AG04450 (cell line): ENCODE data around the gene SLC6A19. TPM values are rescaled to one million over a fixed set of nuclear protein-coding genes. Genes with fewer than 3 reads are reported as not detected.

Experiments
- CTCF ChIA-PET: fragments of 300-600, 350-600 bp; formaldehyde crosslinking; extraction: SDS; loops from one replicate; lab custom pipeline; 2022; ENCODE audit warnings: antibody characterized with exemption, inconsistent platforms; lab: Charles Lee
- POLR2A ChIA-PET: fragments of 350-600 bp; formaldehyde crosslinking; extraction: SDS; loops from one replicate; lab custom pipeline; 2021; ENCODE audit warnings: antibody characterized with exemption, inconsistent platforms; lab: Yijun Ruan, JAX
- DNase-seq: peaks from one replicate; pipeline ENCODE4 v3.0.0-alpha.2; 2011; ENCODE audit warnings: low read depth, low spot score
- H3K27ac ChIP-seq: one replicate; pipeline ENCODE4 v1.5.1; 2012; ENCODE audit warnings: low read depth, low read length, control low read depth
- H3K27me3 ChIP-seq: one replicate; pipeline ENCODE4 v1.6.0; 2012; ENCODE audit warnings: low read length; ENCODE audit not compliant: control insufficient read depth, insufficient read depth
- H3K4me3 ChIP-seq: 2 replicates; pipeline ENCODE4 v1.5.1; 2011; ENCODE audit warnings: mild to moderate bottlenecking, low read depth, low read length, control low read depth
- H3K9me3 ChIP-seq: 2 replicates; pipeline ENCODE4 v1.5.1; 2012; ENCODE audit warnings: low read length; ENCODE audit not compliant: control insufficient read depth, insufficient read depth
- polyA plus RNA-seq: library from polyadenylated mRNA; depleted of rRNA; stranded (reverse); fragments of >200 nt; gene quantifications from 2 replicates; pipeline ENCODE4 v1.2.3, GENCODE V29; 2011
- TF ChIP-seq, protein P1 (sequence below): IDR thresholded peaks from 2 replicates; pipeline ENCODE4 v1.5.1; 2011; ENCODE audit warnings: low read depth, low read length, control low read depth, inconsistent platforms

SLC6A19 gene
- polyA plus RNA-seq, 1 experiment: not detected

DNA sequence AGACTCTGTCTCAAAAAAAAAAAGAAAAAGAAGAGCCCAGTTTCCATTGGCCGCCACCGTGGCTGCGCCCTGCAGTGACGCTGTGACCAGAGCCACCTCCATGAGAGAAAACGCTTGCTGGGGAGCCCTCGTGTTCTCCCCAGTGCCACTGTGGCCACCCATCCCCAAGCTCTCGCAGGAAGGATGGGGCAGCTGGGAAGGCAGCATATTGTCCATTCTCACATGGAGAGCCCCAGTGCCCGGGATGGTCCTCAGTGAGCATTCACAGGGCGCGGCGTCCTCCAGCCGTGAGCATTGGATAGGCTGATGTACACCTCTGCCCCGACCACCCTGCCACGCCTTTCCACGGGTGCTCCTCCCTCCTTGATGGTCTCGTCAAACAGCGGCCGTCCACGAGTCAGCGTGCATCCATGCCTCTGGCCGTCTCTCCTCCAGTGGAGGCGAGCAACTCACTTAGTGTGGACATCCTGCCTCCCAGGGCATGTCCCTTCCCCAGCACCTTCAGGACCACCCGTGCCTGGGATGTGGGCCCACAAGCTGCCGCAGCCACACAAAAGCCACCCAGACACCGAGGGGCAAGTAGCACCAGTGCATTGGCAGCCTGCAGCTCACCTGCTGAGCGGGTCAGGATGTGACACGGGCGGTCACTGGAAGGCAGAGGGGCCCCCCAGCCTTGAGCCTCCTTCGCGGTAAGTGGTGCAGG is 23.4 kb upstream of the SLC6A19 start:
- POLR2A ChIA-PET: no interaction called here
- Histone ChIP-seq H3K27ac (no peak overlapping the region), H3K9me3 (peaks cover 36% of the 10 kb centered on the region), H3K4me3 (no peak overlapping the region), H3K27me3 (no peaks in the 10 kb centered on the region)
- DNase-seq: no peak
- CTCF ChIA-PET: interaction anchor here (1.3 kb wide), 1 partner anchor 9 kb away, joined by 3 read pairs; no protein-coding TSS in a partner anchor
- TF ChIP-seq, protein P1, sequence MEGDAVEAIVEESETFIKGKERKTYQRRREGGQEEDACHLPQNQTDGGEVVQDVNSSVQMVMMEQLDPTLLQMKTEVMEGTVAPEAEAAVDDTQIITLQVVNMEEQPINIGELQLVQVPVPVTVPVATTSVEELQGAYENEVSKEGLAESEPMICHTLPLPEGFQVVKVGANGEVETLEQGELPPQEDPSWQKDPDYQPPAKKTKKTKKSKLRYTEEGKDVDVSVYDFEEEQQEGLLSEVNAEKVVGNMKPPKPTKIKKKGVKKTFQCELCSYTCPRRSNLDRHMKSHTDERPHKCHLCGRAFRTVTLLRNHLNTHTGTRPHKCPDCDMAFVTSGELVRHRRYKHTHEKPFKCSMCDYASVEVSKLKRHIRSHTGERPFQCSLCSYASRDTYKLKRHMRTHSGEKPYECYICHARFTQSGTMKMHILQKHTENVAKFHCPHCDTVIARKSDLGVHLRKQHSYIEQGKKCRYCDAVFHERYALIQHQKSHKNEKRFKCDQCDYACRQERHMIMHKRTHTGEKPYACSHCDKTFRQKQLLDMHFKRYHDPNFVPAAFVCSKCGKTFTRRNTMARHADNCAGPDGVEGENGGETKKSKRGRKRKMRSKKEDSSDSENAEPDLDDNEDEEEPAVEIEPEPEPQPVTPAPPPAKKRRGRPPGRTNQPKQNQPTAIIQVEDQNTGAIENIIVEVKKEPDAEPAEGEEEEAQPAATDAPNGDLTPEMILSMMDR: no peak

DNA sequence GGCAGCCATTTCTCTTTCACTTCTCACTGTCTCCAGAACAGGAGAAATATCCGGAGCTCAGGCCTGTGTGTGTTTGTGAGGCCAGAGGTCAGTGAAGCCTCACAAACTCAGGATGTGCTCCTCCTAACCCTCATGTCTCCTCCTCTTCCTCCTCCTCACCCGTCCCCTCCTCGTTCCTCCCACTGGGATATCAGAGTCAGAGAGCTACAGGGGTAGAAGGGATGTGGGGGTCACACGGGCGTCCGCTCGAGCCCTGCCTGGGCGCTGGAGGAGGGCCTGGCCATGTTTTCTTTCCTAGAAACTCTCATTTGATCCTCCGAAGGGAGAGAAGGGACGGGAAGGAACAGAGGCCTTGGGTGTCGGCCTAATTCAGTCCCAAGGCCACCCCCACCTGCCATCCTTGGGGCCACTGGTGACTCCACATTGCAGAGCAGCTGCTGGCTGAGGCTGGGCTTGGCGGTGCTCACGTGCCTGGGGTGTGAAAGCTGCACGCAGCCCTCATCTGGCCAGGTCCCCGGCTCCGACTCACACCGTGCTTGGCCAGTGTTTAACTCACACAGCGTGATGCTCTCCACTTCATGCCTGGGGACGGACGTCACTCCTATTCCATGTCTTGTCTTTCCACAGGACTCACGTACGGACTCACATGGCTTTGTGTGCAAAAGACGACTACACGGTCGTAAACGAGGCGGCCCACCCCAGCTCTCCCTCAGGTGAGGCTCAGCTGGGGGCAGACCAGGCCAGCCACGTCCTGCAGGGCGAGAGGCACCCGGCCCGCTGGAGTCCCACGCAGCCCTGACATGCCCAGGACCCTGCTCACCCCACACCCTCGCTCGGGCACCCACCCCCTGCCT is 22.6 kb upstream of the SLC6A19 start:
- Histone ChIP-seq H3K9me3 (peaks cover 31% of the 10 kb centered on the region), H3K27me3 (no peaks in the 10 kb centered on the region), H3K4me3 (no peak overlapping the region), H3K27ac (no peak overlapping the region)
- ChIA-PET POLR2A (no interaction called here), CTCF (interaction anchor here (1.3 kb wide), 1 partner anchor 10 kb away, joined by 3 read pairs; no protein-coding TSS in a partner anchor)
- TF ChIP-seq, protein P1: no peak
- DNase-seq: no peak

DNA sequence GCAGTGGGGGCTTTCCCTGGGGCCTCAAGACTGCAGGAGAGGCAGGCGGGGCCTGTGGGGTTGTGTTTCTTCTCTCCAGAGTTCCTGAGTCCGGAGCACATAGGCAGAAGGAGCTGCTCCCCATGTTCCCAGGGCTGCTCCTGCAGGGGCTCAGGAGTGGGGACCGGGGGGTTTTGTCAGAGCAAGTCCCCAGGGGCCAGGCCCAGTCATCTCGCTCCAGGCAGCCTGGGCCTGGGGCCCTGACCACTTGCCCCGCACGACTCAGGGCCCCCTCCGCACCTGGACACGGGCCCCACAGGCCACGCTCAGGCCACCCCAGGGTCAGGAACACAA is 22.0 kb upstream of the SLC6A19 start:
- ChIA-PET CTCF (no interaction called here), POLR2A (no interaction called here)
- Histone ChIP-seq H3K27me3 (no peaks in the 10 kb centered on the region), H3K9me3 (peaks cover 27% of the 10 kb centered on the region), H3K4me3 (no peak overlapping the region), H3K27ac (no peak overlapping the region)
- no peak for DNase-seq
- TF ChIP-seq, protein P1: no peak

DNA sequence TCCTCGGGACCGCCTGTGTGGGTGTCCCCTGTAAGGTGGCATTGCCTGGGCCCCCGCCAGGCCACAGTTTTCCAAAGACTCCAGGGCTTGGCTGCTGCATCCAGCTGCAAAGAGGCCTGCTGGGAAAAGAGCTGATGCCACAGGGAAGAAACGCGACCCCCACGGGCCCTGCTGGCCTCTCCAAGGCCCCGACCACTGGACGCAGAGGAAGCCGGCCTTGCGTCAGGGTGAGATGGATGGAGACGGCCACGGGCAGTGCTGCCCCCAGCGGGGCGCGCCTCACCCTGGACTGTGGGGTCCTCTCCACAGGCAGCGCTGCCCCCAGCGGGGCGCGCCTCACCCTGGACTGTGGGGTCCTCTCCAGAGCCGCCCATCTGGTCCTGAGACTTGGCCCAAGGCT is 21.3 kb upstream of the SLC6A19 start:
- TF ChIP-seq, protein P1: no peak
- no peak for DNase-seq
- H3K27me3 ChIP-seq: no peaks in the 10 kb centered on the region
- CTCF ChIA-PET: no interaction called here
- no peak overlapping the region for H3K27ac ChIP-seq
- no peak overlapping the region for H3K4me3 ChIP-seq
- POLR2A ChIA-PET: no interaction called here
- H3K9me3 ChIP-seq: peaks cover 26% of the 10 kb centered on the region; the same call in 1 of the 2 replicates

DNA sequence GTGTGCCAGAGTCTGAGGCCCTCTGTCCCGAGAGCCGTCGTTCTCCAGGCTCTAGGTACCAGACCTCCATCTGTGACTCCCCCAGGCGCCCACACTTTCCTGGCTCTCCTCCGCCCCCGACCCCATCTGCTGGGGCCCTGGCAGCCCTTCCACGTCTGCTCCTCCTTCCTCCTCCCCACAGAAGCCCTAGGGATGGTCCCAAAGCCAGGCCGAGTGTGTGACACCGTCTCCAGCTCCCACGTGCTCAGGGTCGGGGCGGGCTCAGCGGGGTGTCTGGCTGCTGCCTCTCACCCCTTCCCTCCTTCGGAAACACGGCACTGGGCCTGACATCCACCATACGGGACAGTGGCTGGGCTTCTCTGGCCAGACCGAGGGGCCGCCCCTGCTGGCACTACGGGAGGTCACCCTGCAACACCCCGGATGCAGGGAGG is 20.5 kb upstream of the SLC6A19 start:
- Histone ChIP-seq H3K27me3 (no peaks in the 10 kb centered on the region), H3K4me3 (no peak overlapping the region), H3K27ac (no peak overlapping the region), H3K9me3 (peaks cover 24% of the 10 kb centered on the region; the same call in 1 of the 2 replicates)
- TF ChIP-seq, protein P1: no peak
- CTCF ChIA-PET: no interaction called here
- no peak for DNase-seq
- POLR2A ChIA-PET: no interaction called here
